Neural progenitor cell (in vitro differentiated cells): Measurements from ENCODE around the gene PILRA. TPM values are rescaled to one million over a fixed set of nuclear protein-coding genes. Genes with fewer than 3 reads are reported as not detected.

ENCODE experiments used
- DNase-seq: peaks from one replicate; pipeline ENCODE4 v3.0.0-alpha.2; 2016; ENCODE audit warnings: low spot score
- H2AFZ ChIP-seq: fragments of 200-600 bp; sonication (generic); replicated peaks from 2 replicates; pipeline ENCODE4 v1.6.1; 2016; ENCODE audit warnings: antibody characterized with exemption
- H3F3A ChIP-seq: fragments of 200-600 bp; sonication (generic); 2 replicates; pipeline ENCODE4 v1.6.1; 2016; ENCODE audit warnings: antibody characterized with exemption, low read depth
- H3K27ac ChIP-seq: fragments of 200-600 bp; sonication (generic); 2 replicates; pipeline ENCODE4 v1.5.1; 2016; ENCODE audit warnings: mild to moderate bottlenecking
- H3K27me3 ChIP-seq: fragments of 200-600 bp; sonication (generic); 2 replicates; pipeline ENCODE4 v1.6.1; 2016; ENCODE audit warnings: mild to moderate bottlenecking, moderate library complexity
- H3K36me3 ChIP-seq: fragments of 200-600 bp; sonication (generic); 2 replicates; pipeline ENCODE4 v1.5.1; 2016
- H3K4me1 ChIP-seq: fragments of 200-600 bp; sonication (generic); 2 replicates; pipeline ENCODE4 v1.6.1; 2016; ENCODE audit warnings: mixed run types
- H3K4me2 ChIP-seq: fragments of 200-600 bp; sonication (generic); 2 replicates; pipeline ENCODE4 v1.6.1; 2016
- H3K4me3 ChIP-seq: fragments of 200-600 bp; sonication (generic); 2 replicates; pipeline ENCODE4 v1.5.1; 2016
- H3K79me2 ChIP-seq: fragments of 200-600 bp; sonication (generic); 2 replicates; pipeline ENCODE4 v1.6.1; 2016; ENCODE audit warnings: low read depth
- H3K9ac ChIP-seq: fragments of 200-600 bp; sonication (generic); 2 replicates; pipeline ENCODE4 v1.6.1; 2016
- H3K9me3 ChIP-seq: fragments of 200-600 bp; sonication (generic); 2 replicates; pipeline ENCODE4 v1.5.1; 2016; ENCODE audit warnings: low read depth
- H4K20me1 ChIP-seq: fragments of 200-600 bp; sonication (generic); 2 replicates; pipeline ENCODE4 v1.6.1; 2016; ENCODE audit warnings: low read depth
- H3K27ac Mint-ChIP-seq: 3 replicates; pipeline ENCODE4 v1.8.0; 2021; ENCODE audit warnings: mixed read lengths
- H3K27me3 Mint-ChIP-seq: 2 replicates; pipeline ENCODE4 v1.8.0; 2022; ENCODE audit warnings: low read depth, mild to moderate bottlenecking, inconsistent platforms, moderate library complexity, mixed read lengths; ENCODE audit not compliant: insufficient read depth
- H3K36me3 Mint-ChIP-seq: 3 replicates; pipeline ENCODE4 v1.8.0; 2021; ENCODE audit warnings: mixed read lengths
- H3K4me1 Mint-ChIP-seq: 3 replicates; pipeline ENCODE4 v1.8.0; 2021; ENCODE audit warnings: mixed read lengths
- H3K4me3 Mint-ChIP-seq: 3 replicates; pipeline ENCODE4 v1.8.0; 2021; ENCODE audit warnings: mild to moderate bottlenecking, moderate library complexity, mixed read lengths
- H3K9me3 Mint-ChIP-seq: 3 replicates; pipeline ENCODE4 v1.8.0; 2020; ENCODE audit warnings: mixed read lengths
- EZH2 ChIP-seq: fragments of 200-600 bp; sonication (generic); IDR thresholded peaks from 2 replicates; pipeline ENCODE4 v1.6.1; 2017; ENCODE audit warnings: antibody characterized with exemption, mild to moderate bottlenecking, moderate library complexity
- EZH2phosphoT487 ChIP-seq: fragments of 200-600 bp; sonication (generic); IDR thresholded peaks from 2 replicates; pipeline ENCODE4 v1.6.1; 2017; ENCODE audit warnings: antibody characterized with exemption
- total RNA-seq: library from RNA; depleted of rRNA; stranded (reverse); fragments of >200 nt; gene quantifications from 2 replicates; pipeline ENCODE4 v1.2.3, GENCODE V29; 2015; ENCODE audit warnings: low replicate concordance
- TF ChIP-seq, protein P1 (sequence below): fragments of 200-600 bp; sonication (generic); IDR thresholded peaks from 2 replicates; pipeline ENCODE4 v1.5.1; 2017; ENCODE audit warnings: antibody characterized with exemption, mild to moderate bottlenecking

Gene PILRA
- total RNA-seq, 1 donor from 2014 or later = 6.7 TPM

- H3K27ac Mint-ChIP-seq = peak overlapping the region; percentile 100
- H3K79me2 ChIP-seq = peaks cover 44% of the 10 kb centered on the region
- peak overlapping the region; percentile 99 for H3K4me3 Mint-ChIP-seq
- peaks cover 2% of the 10 kb centered on the region for H3K9me3 Mint-ChIP-seq
- peaks cover 21% of the 10 kb centered on the region for H3K4me1 ChIP-seq
- peak overlapping the region; percentile 83 for H2AFZ ChIP-seq
- peak overlapping the region; percentile 98 for H3K27ac ChIP-seq
- peaks cover 25% of the 10 kb centered on the region for H3K36me3 Mint-ChIP-seq
- TF ChIP-seq EZH2phosphoT487 (no peak), EZH2 (no peak)
- TF ChIP-seq, protein P1, sequence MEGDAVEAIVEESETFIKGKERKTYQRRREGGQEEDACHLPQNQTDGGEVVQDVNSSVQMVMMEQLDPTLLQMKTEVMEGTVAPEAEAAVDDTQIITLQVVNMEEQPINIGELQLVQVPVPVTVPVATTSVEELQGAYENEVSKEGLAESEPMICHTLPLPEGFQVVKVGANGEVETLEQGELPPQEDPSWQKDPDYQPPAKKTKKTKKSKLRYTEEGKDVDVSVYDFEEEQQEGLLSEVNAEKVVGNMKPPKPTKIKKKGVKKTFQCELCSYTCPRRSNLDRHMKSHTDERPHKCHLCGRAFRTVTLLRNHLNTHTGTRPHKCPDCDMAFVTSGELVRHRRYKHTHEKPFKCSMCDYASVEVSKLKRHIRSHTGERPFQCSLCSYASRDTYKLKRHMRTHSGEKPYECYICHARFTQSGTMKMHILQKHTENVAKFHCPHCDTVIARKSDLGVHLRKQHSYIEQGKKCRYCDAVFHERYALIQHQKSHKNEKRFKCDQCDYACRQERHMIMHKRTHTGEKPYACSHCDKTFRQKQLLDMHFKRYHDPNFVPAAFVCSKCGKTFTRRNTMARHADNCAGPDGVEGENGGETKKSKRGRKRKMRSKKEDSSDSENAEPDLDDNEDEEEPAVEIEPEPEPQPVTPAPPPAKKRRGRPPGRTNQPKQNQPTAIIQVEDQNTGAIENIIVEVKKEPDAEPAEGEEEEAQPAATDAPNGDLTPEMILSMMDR = no peak
- peak overlapping the region; percentile 84 for H3K9ac ChIP-seq
- H3K9me3 ChIP-seq = no peaks in the 10 kb centered on the region
- peaks cover 36% of the 10 kb centered on the region for H3K4me1 Mint-ChIP-seq
- peak overlapping the region; percentile 71 for H3K4me3 ChIP-seq
- H4K20me1 ChIP-seq = peaks cover 33% of the 10 kb centered on the region
- peak overlapping the region; percentile 82 for H3K4me2 ChIP-seq
- peak; percentile 100 for DNase-seq
- H3K36me3 ChIP-seq = no peaks in the 10 kb centered on the region
- H3F3A ChIP-seq = peaks cover 51% of the 10 kb centered on the region
- peaks cover 10% of the 10 kb centered on the region for H3K27me3 ChIP-seq
- H3K27me3 Mint-ChIP-seq = peaks cover 9% of the 10 kb centered on the region
Measured at GRCh38 chr7:100428967-100429636, 55.8 kb downstream of the PILRA start.

- H3K36me3 Mint-ChIP-seq = peaks cover 30% of the 10 kb centered on the region
- Histone ChIP-seq H3K27me3 (peaks cover 10% of the 10 kb centered on the region), H3K4me3 (peak within 1 kb of the TSS; percentile 71), H4K20me1 (peaks cover 41% of the 10 kb centered on the region), H3K9ac (peak within 1 kb of the TSS; percentile 84), H3K4me1 (peaks cover 25% of the 10 kb centered on the region), H3K9me3 (no peaks in the 10 kb centered on the region), H3F3A (peaks cover 59% of the 10 kb centered on the region), H2AFZ (peak within 1 kb of the TSS; percentile 83), H3K36me3 (no peaks in the 10 kb centered on the region), H3K27ac (peak within 1 kb of the TSS; percentile 98), H3K4me2 (peak within 1 kb of the TSS; percentile 82), H3K79me2 (peaks cover 52% of the 10 kb centered on the region)
- no peak for TF ChIP-seq EZH2
- TF ChIP-seq, protein P1 = no peak
- no peak for TF ChIP-seq EZH2phosphoT487
- H3K9me3 Mint-ChIP-seq = peaks cover 2% of the 10 kb centered on the region
- peaks cover 44% of the 10 kb centered on the region for H3K4me1 Mint-ChIP-seq
- peaks cover 9% of the 10 kb centered on the region for H3K27me3 Mint-ChIP-seq
- peak within 1 kb of the TSS; percentile 99 for H3K4me3 Mint-ChIP-seq
- DNase-seq = peak; percentile 98
- H3K27ac Mint-ChIP-seq = peak within 1 kb of the TSS; percentile 100
Measured at GRCh38 chr7:100429637-100430492, 56.6 kb downstream of the PILRA start, which contains the start of gene MEPCE. MEPCE (plus strand) TSS chr7:100429831; CDS start chr7:100430019, 188 bp downstream.

DNA sequence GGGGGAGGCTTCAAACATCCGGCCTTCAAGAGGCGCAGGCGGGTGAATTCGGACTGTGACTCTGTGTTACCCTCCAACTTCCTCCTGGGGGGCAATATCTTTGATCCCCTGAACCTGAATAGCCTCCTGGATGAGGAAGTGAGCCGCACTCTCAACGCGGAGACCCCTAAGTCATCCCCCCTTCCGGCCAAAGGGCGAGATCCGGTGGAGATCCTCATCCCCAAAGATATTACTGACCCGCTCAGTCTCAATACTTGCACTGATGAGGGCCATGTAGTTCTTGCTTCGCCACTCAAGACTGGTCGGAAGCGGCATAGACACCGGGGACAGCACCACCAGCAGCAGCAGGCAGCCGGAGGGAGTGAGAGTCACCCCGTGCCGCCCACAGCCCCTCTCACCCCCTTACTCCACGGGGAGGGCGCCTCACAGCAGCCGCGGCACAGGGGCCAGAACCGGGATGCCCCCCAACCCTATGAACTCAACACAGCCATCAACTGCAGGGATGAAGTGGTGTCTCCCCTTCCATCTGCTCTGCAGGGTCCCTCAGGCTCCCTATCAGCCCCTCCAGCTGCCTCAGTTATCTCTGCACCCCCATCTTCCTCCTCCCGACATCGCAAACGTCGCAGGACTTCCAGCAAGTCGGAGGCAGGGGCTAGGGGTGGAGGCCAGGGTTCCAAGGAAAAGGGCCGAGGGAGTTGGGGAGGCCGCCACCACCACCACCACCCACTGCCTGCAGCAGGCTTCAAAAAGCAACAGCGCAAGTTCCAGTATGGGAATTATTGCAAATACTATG lies 57.4 kb downstream of the PILRA start:
- H3F3A ChIP-seq = peaks cover 67% of the 10 kb centered on the region
- H3K4me1 ChIP-seq = peaks cover 32% of the 10 kb centered on the region
- peak overlapping the region; percentile 98 for H3K27ac ChIP-seq
- peaks cover 2% of the 10 kb centered on the region for H3K9me3 Mint-ChIP-seq
- peaks cover 49% of the 10 kb centered on the region for H4K20me1 ChIP-seq
- peaks cover 12% of the 10 kb centered on the region for H3K27me3 Mint-ChIP-seq
- peaks cover 60% of the 10 kb centered on the region for H3K79me2 ChIP-seq
- H3K4me3 Mint-ChIP-seq = peak overlapping the region; percentile 89
- peak; percentile 18 for DNase-seq
- peak overlapping the region; percentile 84 for H3K9ac ChIP-seq
- peaks cover 10% of the 10 kb centered on the region for H3K27me3 ChIP-seq
- peaks cover 30% of the 10 kb centered on the region for H3K36me3 Mint-ChIP-seq
- no peaks in the 10 kb centered on the region for H3K36me3 ChIP-seq
- H3K4me1 Mint-ChIP-seq = peaks cover 49% of the 10 kb centered on the region
- no peak overlapping the region for H2AFZ ChIP-seq
- H3K4me2 ChIP-seq = peak overlapping the region; percentile 81
- H3K9me3 ChIP-seq = no peaks in the 10 kb centered on the region
- peak overlapping the region; percentile 71 for H3K4me3 ChIP-seq
- H3K27ac Mint-ChIP-seq = peak overlapping the region; percentile 94
- TF ChIP-seq, protein P1 = no peak
- no peak for TF ChIP-seq EZH2phosphoT487
- no peak for TF ChIP-seq EZH2
